DOHH2 (cell line): ENCODE results near the gene PPP1R7.

Source experiments
- H3F3A ChIP-seq: fragments of 200-600 bp; sonication (generic), shearing (Covaris generic); 2 replicates; pipeline ENCODE4 v1.6.0; 2016; ENCODE audit warnings: antibody characterized with exemption, mild to moderate bottlenecking; ENCODE audit not compliant: control insufficient read depth, insufficient read depth
- H3K27ac ChIP-seq: fragments of 200-600 bp; sonication (generic); 2 replicates; pipeline ENCODE4 v1.5.1; 2014; ENCODE audit warnings: low read depth, mild to moderate bottlenecking, low read length, moderate library complexity
- H3K27me3 ChIP-seq: fragments of 200-600 bp; sonication (generic); 2 replicates; pipeline ENCODE4 v1.6.1; 2014; ENCODE audit warnings: mild to moderate bottlenecking, low read length, mixed read lengths; ENCODE audit not compliant: control insufficient read depth
- H3K36me3 ChIP-seq: fragments of 200-600 bp; sonication (generic); 2 replicates; pipeline ENCODE4 v1.6.1; 2014; ENCODE audit warnings: mild to moderate bottlenecking, low read length, moderate library complexity, mixed read lengths; ENCODE audit not compliant: control insufficient read depth
- H3K4me1 ChIP-seq: fragments of 200-600 bp; sonication (generic); 2 replicates; pipeline ENCODE4 v1.6.1; 2014; ENCODE audit warnings: mild to moderate bottlenecking, low read length, mixed read lengths; ENCODE audit not compliant: control insufficient read depth
- H3K4me2 ChIP-seq: fragments of 200-600 bp; sonication (generic); 2 replicates; pipeline ENCODE4 v1.6.0; 2014; ENCODE audit warnings: mild to moderate bottlenecking, low read length, moderate library complexity
- H3K4me3 ChIP-seq: fragments of 200-600 bp; sonication (generic); 2 replicates; pipeline ENCODE4 v1.5.1; 2014; ENCODE audit warnings: mild to moderate bottlenecking, low read length, mixed read lengths
- H3K79me2 ChIP-seq: fragments of 200-600 bp; sonication (generic); 2 replicates; pipeline ENCODE4 v1.6.1; 2014; ENCODE audit warnings: mild to moderate bottlenecking, low read length, mixed read lengths; ENCODE audit not compliant: control insufficient read depth
- H3K9me2 ChIP-seq: fragments of 200-600 bp; sonication (generic); replicated peaks from 2 replicates; pipeline ENCODE4 v1.6.1; 2014; ENCODE audit warnings: mild to moderate bottlenecking, low read length, mixed read lengths; ENCODE audit not compliant: control insufficient read depth
- H3K9me3 ChIP-seq: fragments of 200-600 bp; sonication (generic); 2 replicates; pipeline ENCODE4 v1.6.1; 2014; ENCODE audit warnings: antibody characterized with exemption, low read length, mixed read lengths; ENCODE audit not compliant: control insufficient read depth, insufficient read depth
- H4K20me1 ChIP-seq: fragments of 200-600 bp; sonication (generic); 2 replicates; pipeline ENCODE4 v1.6.0; 2014; ENCODE audit warnings: low read depth, mild to moderate bottlenecking, antibody characterized with exemption, low read length, moderate library complexity; ENCODE audit not compliant: control insufficient read depth, insufficient read depth
- EZH2phosphoT487 ChIP-seq: fragments of 200-600 bp; sonication (generic); IDR thresholded peaks from 2 replicates; pipeline ENCODE4 v1.6.1; 2017; ENCODE audit warnings: borderline replicate concordance, mild to moderate bottlenecking, antibody characterized with exemption, low read length, moderate library complexity, mixed read lengths
- TF ChIP-seq, protein P1 (sequence below): fragments of 200-600 bp; sonication (generic); IDR thresholded peaks from one replicate; pipeline ENCODE4 v1.5.1; 2014; ENCODE audit warnings: antibody characterized with exemption, mild to moderate bottlenecking, low read depth, low read length; ENCODE audit not compliant: poor library complexity, severe bottlenecking

PPP1R7 gene

DNA sequence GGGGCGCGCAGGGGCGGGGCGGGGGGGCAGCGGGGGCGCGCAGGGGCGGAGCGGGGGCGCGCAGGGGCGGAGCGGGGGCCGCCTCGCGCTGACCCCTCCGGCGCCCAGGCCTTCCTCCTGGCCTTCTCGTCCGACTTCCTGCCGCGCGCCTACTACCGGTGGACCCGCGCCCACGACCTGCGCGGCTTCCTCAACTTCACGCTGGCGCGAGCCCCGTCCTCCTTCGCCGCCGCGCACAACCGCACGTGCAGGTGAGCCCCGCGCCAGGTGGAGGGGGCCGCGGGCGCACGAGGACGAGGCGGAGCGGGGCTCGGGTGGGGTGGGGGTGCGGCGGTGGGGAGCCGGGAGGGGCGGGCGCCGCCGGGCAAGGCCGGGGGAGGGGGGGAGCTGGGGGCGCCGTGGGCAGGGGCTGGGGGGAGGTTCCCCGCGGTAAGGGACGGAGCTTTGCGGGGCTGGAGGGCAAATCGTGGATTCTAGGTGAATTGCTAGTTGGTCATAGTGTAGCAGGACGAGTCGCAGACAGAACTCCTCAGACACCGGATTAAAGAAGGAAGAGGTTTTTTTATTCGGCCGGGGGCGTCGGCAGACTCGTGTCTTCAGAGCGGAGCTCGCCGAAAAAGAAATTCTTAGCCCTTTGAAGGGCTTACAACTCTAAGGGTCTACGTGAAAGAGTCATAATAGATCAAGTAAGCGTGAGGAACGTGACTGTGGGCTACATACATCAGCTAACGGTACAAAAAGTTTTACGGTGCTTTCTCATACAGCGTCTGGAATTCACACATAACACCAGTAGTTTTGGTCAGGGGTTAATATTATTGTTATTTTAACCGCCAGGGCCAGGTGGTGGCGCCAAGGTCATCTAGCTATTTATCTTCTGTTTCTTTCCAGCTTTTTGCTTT, 68.1 kb downstream of the PPP1R7 start:
- H3K4me2 ChIP-seq, result peak overlapping the region; percentile 90
- peaks cover 9% of the 10 kb centered on the region; the same call in 1 of the 2 replicates for H3F3A ChIP-seq
- H4K20me1 ChIP-seq, result no peaks in the 10 kb centered on the region
- H3K27me3 ChIP-seq, result 0 out of 2 replicates have a peak, but pooled peaks cover 3% of the 10 kb centered on the region
- H3K79me2 ChIP-seq, result no peaks in the 10 kb centered on the region
- peaks cover 16% of the 10 kb centered on the region for H3K4me1 ChIP-seq
- H3K27ac ChIP-seq, result no peak overlapping the region
- no peaks in the 10 kb centered on the region for H3K36me3 ChIP-seq
- TF ChIP-seq, protein P1, sequence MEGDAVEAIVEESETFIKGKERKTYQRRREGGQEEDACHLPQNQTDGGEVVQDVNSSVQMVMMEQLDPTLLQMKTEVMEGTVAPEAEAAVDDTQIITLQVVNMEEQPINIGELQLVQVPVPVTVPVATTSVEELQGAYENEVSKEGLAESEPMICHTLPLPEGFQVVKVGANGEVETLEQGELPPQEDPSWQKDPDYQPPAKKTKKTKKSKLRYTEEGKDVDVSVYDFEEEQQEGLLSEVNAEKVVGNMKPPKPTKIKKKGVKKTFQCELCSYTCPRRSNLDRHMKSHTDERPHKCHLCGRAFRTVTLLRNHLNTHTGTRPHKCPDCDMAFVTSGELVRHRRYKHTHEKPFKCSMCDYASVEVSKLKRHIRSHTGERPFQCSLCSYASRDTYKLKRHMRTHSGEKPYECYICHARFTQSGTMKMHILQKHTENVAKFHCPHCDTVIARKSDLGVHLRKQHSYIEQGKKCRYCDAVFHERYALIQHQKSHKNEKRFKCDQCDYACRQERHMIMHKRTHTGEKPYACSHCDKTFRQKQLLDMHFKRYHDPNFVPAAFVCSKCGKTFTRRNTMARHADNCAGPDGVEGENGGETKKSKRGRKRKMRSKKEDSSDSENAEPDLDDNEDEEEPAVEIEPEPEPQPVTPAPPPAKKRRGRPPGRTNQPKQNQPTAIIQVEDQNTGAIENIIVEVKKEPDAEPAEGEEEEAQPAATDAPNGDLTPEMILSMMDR, result peak; percentile 58
- TF ChIP-seq EZH2phosphoT487, result no peak
- peak overlapping the region; percentile 75 for H3K4me3 ChIP-seq
- no peaks in the 10 kb centered on the region for H3K9me3 ChIP-seq
- no peaks in the 10 kb centered on the region for H3K9me2 ChIP-seq

DNA sequence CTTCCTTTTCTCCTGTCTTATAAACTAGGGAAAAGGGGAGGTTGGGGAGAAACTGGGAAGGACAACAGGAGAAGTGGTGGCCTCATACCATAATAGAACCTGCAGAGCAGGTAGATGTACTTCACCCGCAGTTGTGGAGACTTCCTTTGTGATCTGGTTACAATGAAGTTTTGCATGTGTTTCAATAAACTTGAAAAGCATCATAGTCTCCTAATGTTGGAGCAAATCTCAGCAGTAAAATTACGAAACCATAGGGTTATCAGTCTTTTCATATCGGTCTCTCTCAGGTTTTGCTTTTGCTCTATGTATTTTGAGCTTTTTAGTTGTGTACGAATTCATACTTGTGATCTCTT, 68.7 kb downstream of the PPP1R7 start:
- Histone ChIP-seq H3K9me3 (no peaks in the 10 kb centered on the region), H3K4me2 (peak overlapping the region; percentile 90), H3K9me2 (no peaks in the 10 kb centered on the region), H3K4me1 (peaks cover 19% of the 10 kb centered on the region), H3K36me3 (no peaks in the 10 kb centered on the region), H3F3A (peaks cover 9% of the 10 kb centered on the region; the same call in 1 of the 2 replicates), H3K4me3 (peak overlapping the region; percentile 75), H3K79me2 (no peaks in the 10 kb centered on the region), H3K27ac (no peak overlapping the region), H3K27me3 (0 out of 2 replicates have a peak, but pooled peaks cover 3% of the 10 kb centered on the region), H4K20me1 (no peaks in the 10 kb centered on the region)
- TF ChIP-seq, protein P1, result peak; percentile 25
- TF ChIP-seq EZH2phosphoT487, result no peak

- H3K4me1 ChIP-seq, result peaks cover 19% of the 10 kb centered on the region
- H3K4me3 ChIP-seq, result no peak overlapping the region
- H3K27me3 ChIP-seq, result 0 out of 2 replicates have a peak, but pooled peaks cover 3% of the 10 kb centered on the region
- H3K9me2 ChIP-seq, result no peaks in the 10 kb centered on the region
- peaks cover 9% of the 10 kb centered on the region; the same call in 1 of the 2 replicates for H3F3A ChIP-seq
- no peaks in the 10 kb centered on the region for H4K20me1 ChIP-seq
- H3K9me3 ChIP-seq, result no peaks in the 10 kb centered on the region
- H3K4me2 ChIP-seq, result no peak overlapping the region
- H3K79me2 ChIP-seq, result no peaks in the 10 kb centered on the region
- TF ChIP-seq, protein P1, result no peak
- no peak for TF ChIP-seq EZH2phosphoT487
- no peak overlapping the region for H3K27ac ChIP-seq
- H3K36me3 ChIP-seq, result no peaks in the 10 kb centered on the region
Measured at GRCh38 chr2:241219856-241220356, 69.6 kb downstream of the PPP1R7 start.
